Fibroblast of mammary gland (primary cell): Measurements from ENCODE around the gene PRSS36.

Experiments
- DNase-seq: peaks from one replicate; pipeline ENCODE4 v3.0.0-alpha.2; 2010; ENCODE audit warnings: low read depth
- H3K4me3 ChIP-seq: 2 replicates; pipeline ENCODE4 v1.5.1; 2011; ENCODE audit warnings: low read depth, mild to moderate bottlenecking, low read length, moderate library complexity; ENCODE audit not compliant: control insufficient read depth
- TF ChIP-seq, protein P1 (sequence below): conservative IDR thresholded peaks from 2 replicates; pipeline ENCODE4 v1.5.1; 2011; ENCODE audit warnings: low read depth, low read length, inconsistent platforms; ENCODE audit not compliant: control insufficient read depth, insufficient read depth

The PRSS36 gene

DNA sequence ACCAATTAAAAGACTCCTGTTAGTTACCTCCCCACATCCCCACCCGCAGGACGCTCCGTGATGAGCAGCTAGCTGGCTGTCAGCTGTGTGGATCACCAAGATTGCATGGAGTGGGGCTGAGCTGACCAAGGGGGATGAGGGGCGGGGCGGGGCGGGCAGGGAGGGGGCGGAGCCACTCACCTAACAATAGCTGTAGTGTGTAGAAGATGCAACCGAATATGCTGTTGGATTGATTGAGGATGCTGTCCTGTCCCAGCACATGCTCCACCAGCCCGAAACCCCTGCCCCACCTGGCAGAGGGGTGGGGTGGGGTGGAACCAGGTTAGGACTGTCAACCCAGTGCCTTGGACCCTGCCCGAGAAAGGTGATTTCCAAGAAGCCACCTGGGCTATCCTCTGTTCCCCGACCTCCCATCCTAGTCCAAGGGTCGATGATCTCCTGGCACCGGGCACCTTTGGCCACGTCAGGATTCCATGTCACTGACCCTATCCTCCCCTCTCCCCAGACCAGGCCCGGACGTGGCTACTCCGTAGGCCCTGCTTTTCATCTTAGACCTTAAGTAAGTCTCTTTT, 56.6 kb downstream of the PRSS36 start:
- peak overlapping the region; percentile 94 for H3K4me3 ChIP-seq
- peak; percentile 64 for DNase-seq
- TF ChIP-seq, protein P1, sequence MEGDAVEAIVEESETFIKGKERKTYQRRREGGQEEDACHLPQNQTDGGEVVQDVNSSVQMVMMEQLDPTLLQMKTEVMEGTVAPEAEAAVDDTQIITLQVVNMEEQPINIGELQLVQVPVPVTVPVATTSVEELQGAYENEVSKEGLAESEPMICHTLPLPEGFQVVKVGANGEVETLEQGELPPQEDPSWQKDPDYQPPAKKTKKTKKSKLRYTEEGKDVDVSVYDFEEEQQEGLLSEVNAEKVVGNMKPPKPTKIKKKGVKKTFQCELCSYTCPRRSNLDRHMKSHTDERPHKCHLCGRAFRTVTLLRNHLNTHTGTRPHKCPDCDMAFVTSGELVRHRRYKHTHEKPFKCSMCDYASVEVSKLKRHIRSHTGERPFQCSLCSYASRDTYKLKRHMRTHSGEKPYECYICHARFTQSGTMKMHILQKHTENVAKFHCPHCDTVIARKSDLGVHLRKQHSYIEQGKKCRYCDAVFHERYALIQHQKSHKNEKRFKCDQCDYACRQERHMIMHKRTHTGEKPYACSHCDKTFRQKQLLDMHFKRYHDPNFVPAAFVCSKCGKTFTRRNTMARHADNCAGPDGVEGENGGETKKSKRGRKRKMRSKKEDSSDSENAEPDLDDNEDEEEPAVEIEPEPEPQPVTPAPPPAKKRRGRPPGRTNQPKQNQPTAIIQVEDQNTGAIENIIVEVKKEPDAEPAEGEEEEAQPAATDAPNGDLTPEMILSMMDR: no peak

DNA sequence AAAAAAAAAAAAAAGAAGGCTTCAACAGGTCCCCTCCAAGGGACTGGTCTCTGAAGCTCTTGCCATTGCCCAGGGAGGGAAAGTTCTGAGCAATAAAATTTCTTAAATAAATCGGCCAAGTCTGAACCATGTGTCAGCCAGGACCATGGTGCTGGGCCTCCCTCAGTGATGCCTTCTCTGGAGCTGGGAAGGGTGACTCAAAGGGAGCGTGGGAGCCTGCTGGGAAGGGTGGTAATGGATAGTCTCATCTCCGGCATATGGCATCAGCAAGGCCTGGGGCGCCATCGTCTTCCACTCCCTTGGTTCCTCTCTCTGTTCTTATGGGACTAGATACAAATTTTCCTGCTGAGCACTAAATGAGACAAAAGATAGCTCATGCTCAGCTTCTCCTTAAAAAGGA, 57.5 kb downstream of the PRSS36 start:
- H3K4me3 ChIP-seq: no peak overlapping the region
- TF ChIP-seq, protein P1: no peak
- DNase-seq: peak; percentile 88

DNA sequence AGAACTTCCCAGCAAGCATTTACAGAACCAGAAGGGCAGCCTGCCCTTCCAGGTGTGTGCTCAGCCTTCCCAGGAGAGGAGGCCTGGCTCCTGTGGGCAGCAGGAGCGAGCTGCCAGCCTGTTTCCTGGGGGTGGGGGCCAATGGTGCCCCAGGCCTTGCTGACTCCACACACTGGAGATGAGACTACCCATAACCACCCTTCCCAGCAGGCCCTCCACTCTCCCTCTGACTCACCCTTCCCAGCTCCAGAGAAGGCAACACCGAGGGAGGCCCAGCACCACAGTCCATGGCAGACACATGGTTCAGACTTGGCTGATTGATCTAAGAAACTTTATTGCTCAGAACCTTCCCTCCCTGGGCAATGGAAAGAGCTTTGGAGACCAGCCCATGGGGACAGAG, 59.3 kb downstream of the PRSS36 start:
- TF ChIP-seq, protein P1: no peak
- H3K4me3 ChIP-seq: no peak overlapping the region
- peak; percentile 71 for DNase-seq

DNA sequence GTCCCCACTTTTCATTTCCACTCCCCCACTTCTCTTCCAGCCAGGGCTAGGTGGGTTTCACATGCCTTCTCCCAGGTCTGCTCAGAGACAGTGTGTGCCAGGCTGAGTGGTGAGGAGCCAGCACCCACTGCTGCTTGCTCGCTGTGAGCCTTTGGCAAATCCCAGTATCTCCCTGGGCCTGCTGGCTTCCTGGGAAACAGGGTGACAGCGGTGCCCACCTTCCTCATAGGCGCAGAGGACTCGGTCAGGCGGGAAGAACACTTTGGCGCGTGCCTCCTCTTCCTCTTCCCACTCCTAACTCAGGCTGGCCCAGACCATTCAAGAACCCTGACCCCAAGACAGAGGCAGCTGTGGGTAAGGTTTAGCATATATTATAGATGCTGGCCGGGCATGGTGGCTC, 60.7 kb downstream of the PRSS36 start:
- DNase-seq: no peak
- H3K4me3 ChIP-seq: no peak overlapping the region
- TF ChIP-seq, protein P1: no peak
